Left ventricle myocardium superior (tissue), 1 donor: ENCODE results near the gene NAIF1. TPM values are rescaled to one million over a fixed set of nuclear protein-coding genes. Genes with fewer than 3 reads are reported as not detected.
"Not testable (repeated sequence)": the region's sequence is repeated elsewhere in the genome, so short reads cannot be mapped to it uniquely, and the experiment has no call there.

Experiments used
- ATAC-seq: fragments of 200-7000 bp; cut with Tn5 transposase; one replicate; pipeline ENCODE4 v1.9.1; 2020; ENCODE audit warnings: mild to moderate bottlenecking, moderate library complexity
- DNase-seq: peaks from one replicate; pipeline ENCODE4 v3.0.0-alpha.2; 2020
- intact Hi-C: fragments of 100-400 bp; cut with micrococcal nuclease; formaldehyde crosslinking; loops from one replicate; pipeline ENCODE4 v1.11.0; 2022
- total RNA-seq: library from RNA; stranded (reverse); fragmentation: NEBNext Ultra II Directional; extraction: Animal tissue kit (Norgen Biotek cat#: 25700); gene quantifications from one replicate; pipeline ENCODE4 v1.2.1, GENCODE V29; 2021
- donor health status: DM: no; HTN: yes; CAD: no; lungs with severe emphysema.

The NAIF1 gene
- total RNA-seq, 1 donor from 2014 or later = 4.7 TPM

- peak; percentile 21 for ATAC-seq
- DNase-seq = peak; percentile 75
- intact Hi-C loops = no loop called here
These were observed 24.0 kb upstream of the NAIF1 start for GRCh38 chr9:128091144-128091543.

GRCh38 chr9:128089299-128089698 lies 22.2 kb upstream of the NAIF1 start:
- no peak for DNase-seq
- intact Hi-C loops = no loop called here

GRCh38 chr9:128088253-128088945 lies 21.3 kb upstream of the NAIF1 start:
- DNase-seq = no peak
- intact Hi-C loops = no loop called here
- no peak for ATAC-seq

More at GRCh38 chr9:128089299-128089698, 22.2 kb upstream of the NAIF1 start:
- no peak for ATAC-seq

GRCh38 chr9:128087262-128087661 lies 20.1 kb upstream of the NAIF1 start:
- intact Hi-C loops = no loop called here
- DNase-seq = no peak
- ATAC-seq = no peak

- ATAC-seq (no peak), DNase-seq (no peak)
- intact Hi-C loops = no loop called here
These were observed 18.8 kb upstream of the NAIF1 start for GRCh38 chr9:128085943-128086342.

GRCh38 chr9:128084746-128085145 lies 17.6 kb upstream of the NAIF1 start:
- intact Hi-C loops = no loop called here
- DNase-seq (no peak), ATAC-seq (no peak)

GRCh38 chr9:128082151-128082550 lies 15.0 kb upstream of the NAIF1 start:
- ATAC-seq (no peak), DNase-seq (no peak)
- intact Hi-C loops = no loop called here

- intact Hi-C loops = no loop called here
- peak; percentile 79 for ATAC-seq
- no peak for DNase-seq
These were observed 13.9 kb upstream of the NAIF1 start for GRCh38 chr9:128081056-128081455.

GRCh38 chr9:128080206-128080605 lies 13.1 kb upstream of the NAIF1 start:
- DNase-seq (no peak), ATAC-seq (no peak)
- intact Hi-C loops = no loop called here

GRCh38 chr9:128078504-128079434 lies 11.6 kb upstream of the NAIF1 start:
- peak; percentile 21 for ATAC-seq
- DNase-seq = no peak
- intact Hi-C loops = no loop called here

- ATAC-seq (no peak), DNase-seq (no peak)
- intact Hi-C loops = no loop called here
These were observed 10.9 kb upstream of the NAIF1 start for GRCh38 chr9:128077847-128078503.

GRCh38 chr9:128073253-128073886 lies 6.2 kb upstream of the NAIF1 start:
- DNase-seq (no peak), ATAC-seq (no peak)
- intact Hi-C loops = no loop called here

GRCh38 chr9:128072144-128073021 lies 5.3 kb upstream of the NAIF1 start:
- ATAC-seq = no peak
- intact Hi-C loops = no loop called here

GRCh38 chr9:128071475-128071874 lies 4.4 kb upstream of the NAIF1 start:
- intact Hi-C loops, DNase-seq, ATAC-seq: not testable (repeated sequence)

More at GRCh38 chr9:128072144-128073021, 5.3 kb upstream of the NAIF1 start:
- DNase-seq = peak; percentile 66

GRCh38 chr9:128070874-128071273 lies 3.8 kb upstream of the NAIF1 start:
- DNase-seq (no peak), ATAC-seq (no peak)
- intact Hi-C loops = no loop called here

- DNase-seq = peak; percentile 66
- ATAC-seq = no peak
- intact Hi-C loops = no loop called here
These were observed 1.5 kb upstream of the NAIF1 start for GRCh38 chr9:128068386-128069205.

- intact Hi-C loops = no loop called here
- DNase-seq = peak; percentile 100
- peak; percentile 94 for ATAC-seq
These were observed 695 bp upstream of the NAIF1 start, which contains the start of gene SLC25A25 for GRCh38 chr9:128067645-128068385. Gene SLC25A25 (plus strand): TSS chr9:128068232. CDS start chr9:128068320, 88 bp downstream.
